Naive thymus-derived CD8-positive, alpha-beta T cell (primary cell): ENCODE data around the gene EVI5. TPM values are rescaled to one million over a fixed set of nuclear protein-coding genes. Genes with fewer than 3 reads are reported as not detected.

Experiments used
- ATAC-seq, 2 donors: fragments of 150-1000 bp; cut with Tn5 transposase in 1 of 2; sonication (Bioruptor Pico), chemical (Tn5 transposase) in 1 of 2; 1 replicate in 1 of 2; 2 replicates in 1 of 2; pipeline ENCODE4 v1.10.0; 2021; ENCODE audit warnings: mild to moderate bottlenecking in 2 of 2, moderate library complexity in 2 of 2
- POLR2A ChIA-PET: fragments of 350-600 bp; sonication (Branson Sonifier 250); formaldehyde crosslinking; loops from one replicate; lab custom pipeline; 2021; ENCODE audit warnings: antibody characterized with exemption; lab: Charles Lee
- DNase-seq, 10 donors: peaks; one replicate each; pipeline versions ENCODE4 v3.0.0 to v3.0.0-alpha.2; 2020 to 2022
- H3K27ac Mint-ChIP-seq, 10 donors: one replicate each; pipeline ENCODE4 v1.8.0; 2020 to 2022; ENCODE audit warnings: mild to moderate bottlenecking in 10 of 10, mixed read lengths in 10 of 10, moderate library complexity in 4 of 10, inconsistent platforms in 1 of 10
- H3K27me3 Mint-ChIP-seq, 5 donors: one replicate each; pipeline ENCODE4 v1.8.0; 2021 to 2022; ENCODE audit warnings: mixed read lengths in 5 of 5
- H3K36me3 Mint-ChIP-seq, 3 donors: one replicate each; pipeline ENCODE4 v1.8.0; 2020 to 2022; ENCODE audit warnings: mixed read lengths in 3 of 3, mild to moderate bottlenecking in 2 of 3, inconsistent platforms in 1 of 3
- H3K4me1 Mint-ChIP-seq, 4 donors: one replicate each; pipeline ENCODE4 v1.8.0; 2021 to 2022; ENCODE audit warnings: mixed read lengths in 4 of 4
- H3K4me3 Mint-ChIP-seq, 10 donors: one replicate each; pipeline ENCODE4 v1.8.0; 2020 to 2022; ENCODE audit warnings: mild to moderate bottlenecking in 10 of 10, mixed read lengths in 10 of 10, moderate library complexity in 6 of 10, inconsistent platforms in 1 of 10
- H3K9me3 Mint-ChIP-seq, 9 donors: one replicate each; pipeline ENCODE4 v1.8.0; 2020 to 2022; ENCODE audit warnings: mixed read lengths in 9 of 9, mild to moderate bottlenecking in 3 of 9, inconsistent platforms in 1 of 9, moderate library complexity in 1 of 9
- polyA plus RNA-seq, 3 donors: library from polyadenylated mRNA; unstranded; fragments of 300-500 nt; fragmentation: Illumina TruSeq; gene quantifications; one replicate each; pipeline ENCODE4 v1.2.3, GENCODE V29; 2021
- total RNA-seq, 8 experiments: library from RNA in 2 of 8; stranded (reverse) in 2 of 8; gene quantifications; one replicate each; pipeline ENCODE4 v1.2.3 and lab custom pipeline; 2021 to 2026

EVI5 gene
- total and polyA plus RNA-seq, 5 experiments from 2014 or later = 0.18 to 1.8 (median 0.99) TPM

- peak; percentile 96 to 99 for ATAC-seq
- Mint-ChIP-seq H3K9me3 (peaks cover 0 to 5% (median 0%) of the 10 kb centered on the region in 9 donors), H3K4me1 (peaks cover 11 to 49% (median 36%) of the 10 kb centered on the region in 4 donors), H3K27ac (peak overlapping the region; percentile 5 to 93 (median 72)), H3K36me3 (no peaks in the 10 kb centered on the region), H3K4me3 (peak overlapping the region; percentile 3 to 78 (median 68)), H3K27me3 (no peaks in the 10 kb centered on the region)
- DNase-seq = peak in 4 of 10 donors; percentile 22 to 80 (median 70)
- POLR2A ChIA-PET = interaction anchor here (0.6 to 2.1 kb wide), 8 partner anchors 20 to 1021 kb away, joined by 3 to 11 read pairs (median 4); partner anchors contain the start of gene GFI1
Measured at GRCh38 chr1:92583821-92584760, 200.8 kb downstream of the EVI5 start.

GRCh38 chr1:92577261-92577895 is 207.5 kb downstream of the EVI5 start:
- no peak overlapping the region for H3K4me3 Mint-ChIP-seq
- peak overlapping the region in 1 of 10 donors; percentile 35 for H3K27ac Mint-ChIP-seq
- ATAC-seq (no peak), DNase-seq (no peak)
- no peaks in the 10 kb centered on the region for H3K9me3 Mint-ChIP-seq
- no peaks in the 10 kb centered on the region for H3K27me3 Mint-ChIP-seq
- POLR2A ChIA-PET = interaction anchor here (1.0 to 1.4 kb wide), 2 partner anchors 11 to 39 kb away, joined by 3 to 4 read pairs; no protein-coding TSS in a partner anchor
- no peaks in the 10 kb centered on the region for H3K36me3 Mint-ChIP-seq
- peaks cover 8 to 22% (median 17%) of the 10 kb centered on the region in 4 donors for H3K4me1 Mint-ChIP-seq

- no peak for ATAC-seq
- Mint-ChIP-seq H3K27me3 (no peaks in the 10 kb centered on the region), H3K27ac (no peak overlapping the region), H3K9me3 (no peaks in the 10 kb centered on the region), H3K4me3 (no peak overlapping the region), H3K4me1 (peaks cover 0 to 5% (median 3%) of the 10 kb centered on the region in 4 donors), H3K36me3 (no peaks in the 10 kb centered on the region)
- POLR2A ChIA-PET = no interaction called here
- no peak for DNase-seq
Measured at GRCh38 chr1:92575123-92575522, 209.8 kb downstream of the EVI5 start.

GRCh38 chr1:92572520-92572919 is 212.4 kb downstream of the EVI5 start:
- DNase-seq = no peak
- ATAC-seq = no peak
- no peaks in the 10 kb centered on the region for H3K36me3 Mint-ChIP-seq
- no peaks in the 10 kb centered on the region for H3K27me3 Mint-ChIP-seq
- peaks cover 0 to 6% (median 2%) of the 10 kb centered on the region in 4 donors for H3K4me1 Mint-ChIP-seq
- POLR2A ChIA-PET = no interaction called here
- H3K9me3 Mint-ChIP-seq = no peaks in the 10 kb centered on the region
- H3K27ac Mint-ChIP-seq = no peak overlapping the region
- no peak overlapping the region for H3K4me3 Mint-ChIP-seq

- H3K9me3 Mint-ChIP-seq = no peaks in the 10 kb centered on the region
- ATAC-seq (no peak), DNase-seq (no peak)
- no peaks in the 10 kb centered on the region for H3K27me3 Mint-ChIP-seq
- peaks cover 0 to 2% (median under 1%) of the 10 kb centered on the region in 4 donors for H3K4me1 Mint-ChIP-seq
- no peaks in the 10 kb centered on the region for H3K36me3 Mint-ChIP-seq
- no peak overlapping the region for H3K27ac Mint-ChIP-seq
- H3K4me3 Mint-ChIP-seq = no peak overlapping the region
- POLR2A ChIA-PET = interaction anchor here (1.3 kb wide), 1 partner anchor 86 kb away, joined by 4 read pairs; no protein-coding TSS in a partner anchor
Measured at GRCh38 chr1:92571578-92571977, 213.3 kb downstream of the EVI5 start.

GRCh38 chr1:92567211-92567868 is 217.6 kb downstream of the EVI5 start:
- no peak overlapping the region for H3K4me3 Mint-ChIP-seq
- H3K27ac Mint-ChIP-seq = no peak overlapping the region
- no peaks in the 10 kb centered on the region for H3K9me3 Mint-ChIP-seq
- peaks cover 0 to 10% (median 1%) of the 10 kb centered on the region in 4 donors for H3K4me1 Mint-ChIP-seq
- no peaks in the 10 kb centered on the region for H3K36me3 Mint-ChIP-seq
- no peak for DNase-seq
- POLR2A ChIA-PET = interaction anchor here (0.7 to 1.6 kb wide), 5 partner anchors 10 to 695 kb away, joined by 4 to 8 read pairs (median 6); no protein-coding TSS in a partner anchor
- no peaks in the 10 kb centered on the region for H3K27me3 Mint-ChIP-seq
- ATAC-seq = no peak

GRCh38 chr1:92563457-92564216 is 221.3 kb downstream of the EVI5 start:
- ATAC-seq (no peak), DNase-seq (no peak)
- H3K27me3 Mint-ChIP-seq = no peaks in the 10 kb centered on the region
- H3K27ac Mint-ChIP-seq = peak overlapping the region in 1 of 10 donors; percentile 10
- H3K4me1 Mint-ChIP-seq = peaks cover 0 to 10% (median 2%) of the 10 kb centered on the region in 4 donors
- no peaks in the 10 kb centered on the region for H3K9me3 Mint-ChIP-seq
- POLR2A ChIA-PET = interaction anchor here (0.9 kb wide), 2 partner anchors 9 to 20 kb away, joined by 3 to 5 read pairs; no protein-coding TSS in a partner anchor
- no peaks in the 10 kb centered on the region for H3K36me3 Mint-ChIP-seq
- H3K4me3 Mint-ChIP-seq = no peak overlapping the region

GRCh38 chr1:92556350-92556749 is 228.6 kb downstream of the EVI5 start:
- H3K4me1 Mint-ChIP-seq = peaks cover 0 to 6% (median 2%) of the 10 kb centered on the region in 4 donors
- POLR2A ChIA-PET = interaction anchor here (0.6 kb wide), 1 partner anchor 32 kb away, joined by 4 read pairs; no protein-coding TSS in a partner anchor
- no peaks in the 10 kb centered on the region for H3K36me3 Mint-ChIP-seq
- no peak overlapping the region for H3K27ac Mint-ChIP-seq
- no peak for DNase-seq
- H3K27me3 Mint-ChIP-seq = no peaks in the 10 kb centered on the region
- no peak overlapping the region for H3K4me3 Mint-ChIP-seq
- no peak for ATAC-seq
- no peaks in the 10 kb centered on the region for H3K9me3 Mint-ChIP-seq

- no peaks in the 10 kb centered on the region for H3K27me3 Mint-ChIP-seq
- peaks cover 0 to 3% (median 0%) of the 10 kb centered on the region in 3 donors for H3K36me3 Mint-ChIP-seq
- POLR2A ChIA-PET = interaction anchor here (1.1 kb wide), 1 partner anchor 68 kb away, joined by 4 read pairs; no protein-coding TSS in a partner anchor
Measured at GRCh38 chr1:92554216-92554615, 230.7 kb downstream of the EVI5 start.

GRCh38 chr1:92551916-92552315 is 233.0 kb downstream of the EVI5 start:
- DNase-seq (no peak), ATAC-seq (no peak)
- peaks cover 0 to 3% (median 0%) of the 10 kb centered on the region in 9 donors for H3K9me3 Mint-ChIP-seq
- POLR2A ChIA-PET = interaction anchor here (0.6 kb wide), 1 partner anchor 14 kb away, joined by 3 read pairs; no protein-coding TSS in a partner anchor
- H3K4me1 Mint-ChIP-seq = peaks cover 0 to 3% (median 3%) of the 10 kb centered on the region in 4 donors
- H3K4me3 Mint-ChIP-seq = no peak overlapping the region
- peaks cover 0 to 3% (median 0%) of the 10 kb centered on the region in 3 donors for H3K36me3 Mint-ChIP-seq
- H3K27ac Mint-ChIP-seq = peak overlapping the region in 1 of 10 donors; percentile 31
- no peaks in the 10 kb centered on the region for H3K27me3 Mint-ChIP-seq

More at GRCh38 chr1:92554216-92554615, 230.7 kb downstream of the EVI5 start:
- Mint-ChIP-seq H3K9me3 (peaks cover 0 to 3% (median 0%) of the 10 kb centered on the region in 9 donors), H3K4me3 (no peak overlapping the region), H3K4me1 (peaks cover 0 to 4% (median 3%) of the 10 kb centered on the region in 4 donors), H3K27ac (peak overlapping the region in 2 of 10 donors; percentile 18 to 57)
- ATAC-seq = no peak
- no peak for DNase-seq

- Mint-ChIP-seq H3K4me1 (peaks cover 0 to 12% (median 9%) of the 10 kb centered on the region in 4 donors), H3K27ac (peak overlapping the region in 1 of 10 donors; percentile 38), H3K4me3 (no peak overlapping the region), H3K9me3 (peaks cover 0 to 2% (median 0%) of the 10 kb centered on the region in 9 donors), H3K36me3 (peaks cover 0 to 2% (median 0%) of the 10 kb centered on the region in 3 donors), H3K27me3 (no peaks in the 10 kb centered on the region)
- POLR2A ChIA-PET = no interaction called here
- DNase-seq (no peak), ATAC-seq (no peak)
Measured at GRCh38 chr1:92544756-92545165, 240.1 kb downstream of the EVI5 start.
